Neuronal stem cell (in vitro differentiated cells): ENCODE results near the gene PROX1.

Source experiments
- DNase-seq: peaks from one replicate; pipeline ENCODE4 v3.0.0-alpha.2; 2013; ENCODE audit warnings: low spot score
- H2AFZ ChIP-seq: one replicate; pipeline ENCODE4 v1.6.1; 2013; ENCODE audit warnings: mild to moderate bottlenecking, low read length, inconsistent platforms
- H2AK5ac ChIP-seq: 2 replicates; pipeline ENCODE4 v1.6.1; 2013; ENCODE audit warnings: low read depth, mild to moderate bottlenecking, inconsistent platforms, low read length, moderate library complexity, mixed read lengths
- H2BK120ac ChIP-seq: 2 replicates; pipeline ENCODE4 v1.6.1; 2013; ENCODE audit warnings: low read depth, mild to moderate bottlenecking, inconsistent platforms, low read length, moderate library complexity, mixed read lengths
- H2BK12ac ChIP-seq: one replicate; pipeline ENCODE4 v1.6.1; 2013; ENCODE audit warnings: low read length, inconsistent platforms
- H2BK15ac ChIP-seq: 2 replicates; pipeline ENCODE4 v1.6.1; 2013; ENCODE audit warnings: mild to moderate bottlenecking, low read length, inconsistent platforms, mixed read lengths
- H2BK5ac ChIP-seq: one replicate; pipeline ENCODE4 v1.6.1; 2013; ENCODE audit warnings: inconsistent platforms, mild to moderate bottlenecking, low read length, moderate library complexity
- H3K14ac ChIP-seq: one replicate; pipeline ENCODE4 v1.6.1; 2013; ENCODE audit warnings: low read length, inconsistent platforms
- H3K18ac ChIP-seq: 2 replicates; pipeline ENCODE4 v1.6.1; 2013; ENCODE audit warnings: low read length, inconsistent platforms
- H3K23ac ChIP-seq: 2 replicates; pipeline ENCODE4 v1.6.1; 2013; ENCODE audit warnings: low read depth, mild to moderate bottlenecking, mixed read lengths, low read length, inconsistent platforms; ENCODE audit not compliant: poor library complexity
- H3K27ac ChIP-seq: replicated peaks from 3 replicates; pipeline ENCODE4 v1.5.1; 2013; ENCODE audit warnings: low read length, inconsistent platforms
- H3K27me3 ChIP-seq, 3 experiments: 2 replicates each; pipeline ENCODE4 v1.6.1; 2013; ENCODE audit warnings: low read length in 3 of 3, mild to moderate bottlenecking in 2 of 3, inconsistent platforms in 1 of 3, low read depth in 1 of 3, mixed read lengths in 1 of 3, moderate library complexity in 1 of 3; ENCODE audit not compliant: control insufficient read depth in 3 of 3, insufficient read depth in 3 of 3
- H3K36me3 ChIP-seq, 2 donors: replicated peaks in 1 of 2; 2 replicates each; pipeline ENCODE4 v1.6.1; 2013; ENCODE audit warnings: low read length in 2 of 2; ENCODE audit not compliant: control insufficient read depth in 2 of 2, insufficient read depth in 2 of 2
- H3K4ac ChIP-seq: 2 replicates; pipeline ENCODE4 v1.6.1; 2013; ENCODE audit warnings: inconsistent platforms, mild to moderate bottlenecking, low read length, moderate library complexity
- H3K4me1 ChIP-seq, 2 donors: 1 replicate in 1 of 2; 2 replicates in 1 of 2; pipeline ENCODE4 v1.6.1; 2013; ENCODE audit warnings: low read length in 2 of 2, low read depth in 1 of 2; ENCODE audit not compliant: control insufficient read depth in 2 of 2, insufficient read depth in 1 of 2
- H3K4me2 ChIP-seq: one replicate; pipeline ENCODE4 v1.6.1; 2013; ENCODE audit warnings: mild to moderate bottlenecking, low read length, inconsistent platforms; ENCODE audit not compliant: insufficient read depth, poor library complexity, severe bottlenecking
- H3K4me3 ChIP-seq, 2 donors: 2 replicates each; pipeline ENCODE4 v1.5.1; 2013; ENCODE audit warnings: low read length in 2 of 2, mild to moderate bottlenecking in 2 of 2, inconsistent platforms in 1 of 2, moderate library complexity in 1 of 2
- H3K79me1 ChIP-seq: one replicate; pipeline ENCODE4 v1.6.1; 2013; ENCODE audit warnings: low read depth, mild to moderate bottlenecking, inconsistent platforms, low read length, moderate library complexity
- H3K9ac ChIP-seq: one replicate; pipeline ENCODE4 v1.6.1; 2013; ENCODE audit warnings: mild to moderate bottlenecking, low read depth, low read length, inconsistent platforms; ENCODE audit not compliant: poor library complexity
- H3K9me3 ChIP-seq, 2 donors: replicated peaks in 1 of 2; 2 replicates each; pipeline versions ENCODE3 to v1.6.1; 2013; ENCODE audit warnings: low read length in 2 of 2, mild to moderate bottlenecking in 2 of 2, inconsistent platforms in 1 of 2, low read depth in 1 of 2, mixed read lengths in 1 of 2, moderate library complexity in 1 of 2; ENCODE audit not compliant: control insufficient read depth in 2 of 2, insufficient read depth in 1 of 2
- H4K8ac ChIP-seq: one replicate; pipeline ENCODE4 v1.6.1; 2013; ENCODE audit warnings: low read depth, mild to moderate bottlenecking, inconsistent platforms, low read length, moderate library complexity
- H4K91ac ChIP-seq: one replicate; pipeline ENCODE4 v1.6.1; 2013; ENCODE audit warnings: low read length, low read depth, mild to moderate bottlenecking, inconsistent platforms; ENCODE audit not compliant: poor library complexity
- WGBS, 2 donors: extraction: QIAGEN DNeasy Blood & Tissue Kit; methylation state at CpG; one replicate each; pipeline ENCODE4 v1.1.7; 2013; ENCODE audit warnings: missing lambda C conversion rate in 2 of 2, mixed read lengths in 1 of 2; ENCODE audit not compliant: insufficient read length in 2 of 2, insufficient replicate concordance in 1 of 2; ENCODE audit errors: extremely low coverage in 2 of 2; 5-methylcytosine and 5-hydroxymethylcytosine counted together

PROX1 gene

DNA sequence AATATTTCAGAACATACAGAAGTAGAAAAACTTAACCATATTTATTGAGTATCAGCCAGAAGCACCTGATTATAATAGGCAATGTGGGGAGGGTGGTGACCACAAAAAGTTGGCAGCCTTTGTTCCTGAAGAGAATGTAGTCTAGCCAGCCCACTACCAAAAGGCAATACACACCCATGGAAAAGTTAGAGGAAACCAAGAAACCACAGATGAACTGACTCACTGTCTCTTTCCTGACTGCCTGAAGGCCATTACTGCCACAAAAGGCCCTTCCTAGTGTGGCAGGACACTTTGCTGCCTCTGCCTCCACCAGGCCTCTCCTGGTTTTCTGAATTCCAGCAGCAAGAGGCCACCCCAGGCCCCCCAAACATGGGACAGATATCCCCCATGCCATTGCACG is 14.6 kb upstream of the PROX1 start:
- Histone ChIP-seq H3K36me3 (no peaks in the 10 kb centered on the region), H4K91ac (no peak overlapping the region), H2BK12ac (no peak overlapping the region), H3K27me3 (peaks cover 0 to 59% (median 5%) of the 10 kb centered on the region in 3 experiments), H3K27ac (no peak overlapping the region), H3K4me2 (no peak overlapping the region), H4K8ac (no peak overlapping the region), H3K4me3 (no peak overlapping the region), H2AFZ (no peak overlapping the region), H3K18ac (no peak overlapping the region), H3K9me3 (no peaks in the 10 kb centered on the region), H2BK120ac (no peak overlapping the region), H3K79me1 (no peaks in the 10 kb centered on the region), H3K23ac (no peak overlapping the region), H2AK5ac (peak overlapping the region; percentile 36), H2BK15ac (no peak overlapping the region), H3K14ac (no peak overlapping the region), H3K9ac (no peak overlapping the region), H3K4me1 (peaks cover 0 to 17% of the 10 kb centered on the region in 2 donors), H2BK5ac (no peak overlapping the region), H3K4ac (no peak overlapping the region)
- no peak for DNase-seq
- no CpG with 5 or more reads among the region's 1 CpG for WGBS, 2 donors

DNA sequence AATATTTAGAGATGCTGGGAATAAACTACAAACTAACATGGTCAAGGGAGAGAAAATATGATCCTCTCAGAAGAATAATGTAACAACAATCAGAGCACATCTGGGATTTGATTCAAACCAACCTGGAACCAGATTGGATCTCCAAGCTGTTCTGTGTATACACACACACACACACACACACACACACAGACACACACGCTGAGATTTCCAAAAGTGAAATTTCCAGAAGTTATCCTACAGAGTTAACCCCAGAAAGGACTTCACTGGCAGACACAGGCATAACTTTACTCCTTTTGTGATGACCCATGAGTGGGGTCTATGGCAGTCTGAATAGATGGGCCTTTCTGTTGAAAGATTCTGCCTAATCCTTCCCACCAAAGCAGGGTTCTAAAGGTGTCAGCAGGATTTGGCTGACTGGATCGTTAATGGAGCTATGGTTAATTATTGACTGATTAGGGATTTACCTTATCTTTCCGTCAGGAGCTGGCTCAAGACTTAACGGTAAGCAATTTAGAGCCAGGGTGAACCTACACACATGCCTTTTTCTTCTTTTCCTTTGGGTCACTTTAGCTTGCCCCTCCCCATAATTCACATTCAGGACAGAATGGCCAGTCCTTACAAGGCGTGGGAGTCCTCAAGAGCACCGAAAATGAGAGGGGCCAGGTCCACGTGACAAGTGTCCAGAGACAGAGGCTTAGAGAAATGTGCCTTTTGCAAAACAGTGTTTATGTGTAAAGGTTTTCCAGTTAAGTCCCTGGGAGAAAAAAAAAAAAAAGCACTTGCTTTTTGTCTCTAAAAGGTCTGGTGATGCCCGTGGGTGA is 10.9 kb upstream of the PROX1 start:
- Histone ChIP-seq H3K9ac (no peak overlapping the region), H3K23ac (no peak overlapping the region), H2AFZ (no peak overlapping the region), H3K27ac (no peak overlapping the region), H3K14ac (no peak overlapping the region), H3K4me2 (no peak overlapping the region), H3K36me3 (no peaks in the 10 kb centered on the region), H4K8ac (no peak overlapping the region), H2BK12ac (no peak overlapping the region), H2BK15ac (no peak overlapping the region), H3K4ac (no peak overlapping the region), H3K9me3 (no peaks in the 10 kb centered on the region), H3K27me3 (peaks cover 0 to 73% (median 24%) of the 10 kb centered on the region in 3 experiments), H2BK120ac (no peak overlapping the region), H3K4me3 (no peak overlapping the region), H4K91ac (no peak overlapping the region), H3K79me1 (no peaks in the 10 kb centered on the region), H2AK5ac (no peak overlapping the region), H3K4me1 (peaks cover 0 to 23% of the 10 kb centered on the region in 2 donors), H3K18ac (peak overlapping the region; percentile 63), H2BK5ac (no peak overlapping the region)
- no CpG with 5 or more reads among the region's 8 CpGs for WGBS, 2 donors
- no peak for DNase-seq

DNA sequence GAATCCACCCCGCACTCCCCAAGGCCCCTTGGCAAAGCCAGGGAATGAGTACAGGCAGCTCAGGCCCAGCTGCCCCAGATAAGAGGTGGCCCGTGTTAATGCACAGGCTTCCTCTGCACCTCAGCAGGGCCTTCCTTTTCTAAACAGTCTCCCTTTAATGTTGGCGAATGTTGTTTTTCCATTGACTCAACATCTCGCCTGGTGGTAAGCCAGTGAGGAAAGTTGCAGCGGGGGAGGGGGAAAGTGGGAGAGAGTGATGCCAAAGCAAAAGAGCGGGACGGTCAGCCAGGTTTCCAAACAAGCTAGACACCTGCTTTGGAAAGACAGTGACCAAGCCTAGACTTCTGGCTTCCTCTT is 10.3 kb upstream of the PROX1 start:
- Histone ChIP-seq H3K18ac (peak overlapping the region; percentile 63), H2AFZ (no peak overlapping the region), H3K36me3 (no peaks in the 10 kb centered on the region), H3K23ac (no peak overlapping the region), H2BK120ac (no peak overlapping the region), H2BK15ac (no peak overlapping the region), H4K91ac (no peak overlapping the region), H3K4me3 (no peak overlapping the region), H3K14ac (no peak overlapping the region), H3K9ac (no peak overlapping the region), H3K9me3 (no peaks in the 10 kb centered on the region), H2BK12ac (no peak overlapping the region), H4K8ac (no peak overlapping the region), H2BK5ac (no peak overlapping the region), H3K27me3 (peaks cover 0 to 74% (median 29%) of the 10 kb centered on the region in 3 experiments), H3K4me2 (peak overlapping the region; percentile 12), H2AK5ac (no peak overlapping the region), H3K4me1 (peaks cover 3 to 23% of the 10 kb centered on the region in 2 donors), H3K4ac (no peak overlapping the region), H3K27ac (no peak overlapping the region), H3K79me1 (no peaks in the 10 kb centered on the region)
- no CpG with 5 or more reads among the region's 7 CpGs for WGBS, 2 donors
- no peak for DNase-seq

DNA sequence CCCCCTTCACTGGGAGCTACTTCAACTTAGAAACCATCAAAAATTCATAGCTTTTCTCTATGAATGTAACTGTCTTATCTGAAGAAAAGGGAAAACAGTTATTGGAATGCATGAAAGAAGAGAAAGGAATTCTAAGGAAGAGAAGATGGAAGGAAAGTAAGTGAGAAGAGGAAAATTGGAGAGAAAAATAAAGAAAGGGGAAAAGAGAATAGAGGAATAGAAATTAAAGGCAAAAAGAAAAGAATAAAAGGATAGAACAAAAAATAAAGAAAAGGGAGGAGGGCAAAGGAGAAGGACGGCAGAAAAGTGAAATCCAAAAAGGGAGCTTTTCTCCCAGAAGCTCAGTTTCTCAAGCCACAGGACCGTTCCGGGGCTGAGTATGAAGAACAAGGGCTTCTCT is 9.9 kb upstream of the PROX1 start:
- Histone ChIP-seq H3K14ac (no peak overlapping the region), H2BK12ac (no peak overlapping the region), H3K27me3 (peaks cover 0 to 75% (median 30%) of the 10 kb centered on the region in 3 experiments), H2BK120ac (no peak overlapping the region), H3K18ac (no peak overlapping the region), H3K4me3 (no peak overlapping the region), H2BK15ac (no peak overlapping the region), H3K9me3 (no peaks in the 10 kb centered on the region), H4K91ac (no peak overlapping the region), H2AFZ (no peak overlapping the region), H4K8ac (no peak overlapping the region), H2AK5ac (no peak overlapping the region), H3K4ac (no peak overlapping the region), H3K27ac (no peak overlapping the region), H3K4me1 (peaks cover 4 to 23% of the 10 kb centered on the region in 2 donors), H3K23ac (no peak overlapping the region), H3K36me3 (no peaks in the 10 kb centered on the region), H3K79me1 (no peaks in the 10 kb centered on the region), H3K9ac (no peak overlapping the region), H2BK5ac (no peak overlapping the region), H3K4me2 (no peak overlapping the region)
- DNase-seq = no peak
- WGBS, 2 donors = no CpG with 5 or more reads among the region's 3 CpGs
